K562 (cell line): ENCODE data around the gene SCUBE1.

Source experiments
- BCLAF1 ChIP-seq, 2 experiments: fragments of 450-650 bp in 1 of 2; IDR thresholded peaks; 2 replicates each; pipeline ENCODE4 v1.6.1; 2011 to 2017; ENCODE audit warnings: low read depth in 2 of 2, antibody characterized with exemption in 1 of 2, borderline replicate concordance in 1 of 2, low read length in 1 of 2, mild to moderate bottlenecking in 1 of 2, mixed read lengths in 1 of 2; ENCODE audit not compliant: control insufficient read depth in 1 of 2
- CREB3 ChIP-seq: fragments of 450-650 bp; conservative IDR thresholded peaks from 2 replicates; pipeline ENCODE4 v1.6.1; 2016; ENCODE audit warnings: missing genetic modification characterization, low read depth, mild to moderate bottlenecking, missing compliant biosample characterization, moderate library complexity
- CREM ChIP-seq: IDR thresholded peaks from 2 replicates; pipeline ENCODE4 v1.6.1; 2014; ENCODE audit warnings: antibody characterized with exemption, low read depth
- CTCF ChIP-seq, 3 experiments: IDR thresholded peaks in 2 of 3; conservative IDR thresholded peaks in 1 of 3; 2 replicates each; pipeline ENCODE4 v1.5.1; 2011 to 2012; ENCODE audit warnings: low read length in 3 of 3, mild to moderate bottlenecking in 3 of 3, control low read depth in 2 of 3, improper control_type of control experiment in 1 of 3, inconsistent platforms in 1 of 3, low read depth in 1 of 3, mixed read lengths in 1 of 3, moderate library complexity in 1 of 3; ENCODE audit not compliant: insufficient read depth in 2 of 3
- EP300 ChIP-seq: IDR thresholded peaks from 2 replicates; pipeline ENCODE4 v1.6.1; 2012; ENCODE audit warnings: low read length, improper control_type of control experiment
- FOS ChIP-seq: IDR thresholded peaks from 3 replicates; pipeline ENCODE4 v1.6.1; 2011; ENCODE audit not compliant: insufficient read length; ENCODE audit errors: extremely low read depth
- HCFC1 ChIP-seq: IDR thresholded peaks from 2 replicates; pipeline ENCODE4 v1.6.1; 2012; ENCODE audit warnings: low read depth, low read length, improper control_type of control experiment
- POLR2G ChIP-seq: fragments of 200-400 bp; formaldehyde crosslinking; IDR thresholded peaks from 2 replicates; pipeline ENCODE4 v1.6.1; 2017; ENCODE audit warnings: low read depth, mild to moderate bottlenecking, antibody characterized with exemption, low read length, moderate library complexity
- REST ChIP-seq, 2 experiments: fragments of 450-650 bp; formaldehyde crosslinking in 1 of 2; IDR thresholded peaks; 2 replicates each; pipeline versions ENCODE4 v1.4.0 to v1.6.1; 2014 to 2020; ENCODE audit warnings: mild to moderate bottlenecking in 2 of 2, borderline replicate concordance in 1 of 2, low read depth in 1 of 2
- TFE3 ChIP-seq: fragments of 450-650 bp; formaldehyde crosslinking; IDR thresholded peaks from 2 replicates; pipeline ENCODE4 v1.4.0; 2020; ENCODE audit warnings: mild to moderate bottlenecking, mixed read lengths
- USF2 ChIP-seq: sonication (generic); formaldehyde crosslinking; IDR thresholded peaks from 2 replicates; pipeline ENCODE4 v1.5.0; 2020; ENCODE audit warnings: missing genetic modification reagents

GRCh38 chr22:43182726-43183125 is 160.4 kb downstream of the SCUBE1 start:
- TF ChIP-seq BCLAF1 (IDR thresholded peaks at IDR 0.05; ENCODE audit: borderline replicate concordance in 1 of 2, control insufficient read depth in 1 of 2, low read depth in 2 of 2, low read length in 1 of 2) (no peak), POLR2G (peak; percentile 42), REST (IDR thresholded peaks at IDR 0.05; ENCODE audit: borderline replicate concordance) (no peak), REST (CRISPR knock-in tag; IDR thresholded peaks at IDR 0.05; ENCODE audit: low read depth) (no peak), TFE3 (CRISPR knock-in tag) (no peak), USF2 (CRISPR knock-in tag) (no peak), CTCF (IDR thresholded peaks at IDR 0.05 in 2 of 3, conservative IDR thresholded peaks at IDR 0.05 in 1 of 3; ENCODE audit: insufficient read depth in 2 of 3, low read depth in 1 of 3, low read length in 3 of 3) (no peak), HCFC1 (no peak), CREB3 (tag) (no peak), EP300 (no peak), CREM (no peak), FOS (no peak)
